NCI-H524 treated with DMSO at 0.1 percent for 48 hours (cell line): Measurements from ENCODE around the gene MCM8.
"Not testable (repeated sequence)": the region's sequence is repeated elsewhere in the genome, so short reads cannot be mapped to it uniquely, and the experiment has no call there.

ENCODE experiments used
- DNase-seq: peaks from one replicate; lab custom pipeline; 2025; lab: John Stamatoyannopoulos, UW

Gene MCM8

DNA sequence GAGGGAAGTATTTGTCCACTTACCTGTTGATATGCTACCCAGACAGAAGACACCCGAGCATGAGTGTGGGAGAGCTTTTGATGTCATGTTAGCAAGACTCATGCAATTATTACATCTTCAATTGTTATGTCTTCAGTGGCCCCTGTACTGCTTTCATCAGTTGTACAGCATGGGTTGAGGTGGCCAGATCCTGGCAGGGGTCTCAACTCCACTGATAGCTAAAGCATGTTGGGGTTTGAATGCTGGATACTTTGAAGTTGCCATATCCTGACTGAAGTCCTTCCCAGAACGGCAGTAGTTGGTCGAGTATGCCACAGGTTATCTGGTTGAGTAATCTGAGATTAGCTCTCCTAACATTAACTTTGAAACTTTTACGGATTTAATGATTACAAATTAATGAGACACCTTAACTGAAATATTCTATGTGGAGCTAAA is 56.7 kb downstream of the MCM8 start:
- DNase-seq = no peak

- no peak for DNase-seq
Measured at GRCh38 chr20:6007529-6008103, 57.2 kb downstream of the MCM8 start.

DNA sequence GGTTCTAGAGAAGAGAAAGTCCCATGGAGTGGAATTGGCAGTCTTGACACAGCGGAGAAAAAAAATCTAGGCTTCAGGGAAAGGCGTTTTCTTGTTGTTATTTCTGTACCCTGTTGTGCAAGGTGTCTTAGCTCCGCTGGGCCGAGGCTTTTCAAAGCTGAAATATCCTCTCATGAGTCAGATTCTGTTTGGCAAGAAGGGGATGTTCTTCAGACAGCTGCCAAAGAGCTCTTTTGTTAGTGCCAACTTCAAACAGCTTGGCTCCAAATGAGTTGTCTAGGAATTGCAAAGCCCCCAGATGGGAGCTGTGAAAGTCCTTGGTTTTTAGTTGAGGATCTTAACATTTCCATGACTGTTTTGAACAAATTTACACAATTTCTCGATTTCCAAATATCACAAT is 57.8 kb downstream of the MCM8 start:
- DNase-seq = no peak

- no peak for DNase-seq
Measured at GRCh38 chr20:6012179-6012578, 61.7 kb downstream of the MCM8 start.

DNA sequence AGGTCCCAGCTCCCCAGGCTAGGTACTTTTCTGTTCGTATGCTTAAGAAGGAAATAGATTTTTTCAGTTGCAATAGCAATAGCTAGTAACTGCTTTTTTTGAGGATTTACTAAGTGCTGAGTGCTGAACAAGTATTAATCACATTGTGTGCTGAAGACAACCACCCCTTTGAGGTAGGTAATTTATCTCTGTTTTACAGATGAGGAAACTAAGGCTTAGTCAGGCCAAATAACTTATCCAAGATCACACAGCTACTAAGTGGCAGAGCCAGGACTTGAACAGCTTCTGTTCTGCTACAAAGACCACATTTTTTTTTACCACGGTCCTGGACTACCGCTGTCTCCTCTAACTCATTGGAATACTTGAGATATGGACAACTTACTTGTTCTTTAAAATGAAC is 63.6 kb downstream of the MCM8 start:
- no peak for DNase-seq

GRCh38 chr20:6014957-6015356 is 64.5 kb downstream of the MCM8 start:
- DNase-seq = no peak

DNA sequence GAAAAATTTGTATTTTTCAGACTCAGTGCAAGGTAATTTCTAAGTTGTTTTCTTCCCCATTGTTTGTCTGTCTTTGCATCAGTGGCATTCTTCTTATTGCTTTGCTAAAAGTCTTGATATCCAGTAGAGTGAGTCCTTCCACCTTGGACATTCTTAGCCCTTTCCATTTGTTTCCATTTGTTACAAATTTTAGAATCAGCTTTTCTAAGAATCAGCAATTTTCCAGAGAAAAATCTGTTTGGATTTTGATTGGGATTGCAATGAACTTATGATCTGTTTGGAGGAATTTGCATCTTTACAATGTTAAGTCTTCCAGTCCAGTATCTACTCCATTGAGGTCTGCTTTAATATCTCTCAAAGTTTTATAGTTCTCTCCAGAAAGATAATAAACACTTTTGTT is 67.0 kb downstream of the MCM8 start:
- no peak for DNase-seq

- DNase-seq = no peak
Measured at GRCh38 chr20:6017880-6018279, 67.4 kb downstream of the MCM8 start.

DNA sequence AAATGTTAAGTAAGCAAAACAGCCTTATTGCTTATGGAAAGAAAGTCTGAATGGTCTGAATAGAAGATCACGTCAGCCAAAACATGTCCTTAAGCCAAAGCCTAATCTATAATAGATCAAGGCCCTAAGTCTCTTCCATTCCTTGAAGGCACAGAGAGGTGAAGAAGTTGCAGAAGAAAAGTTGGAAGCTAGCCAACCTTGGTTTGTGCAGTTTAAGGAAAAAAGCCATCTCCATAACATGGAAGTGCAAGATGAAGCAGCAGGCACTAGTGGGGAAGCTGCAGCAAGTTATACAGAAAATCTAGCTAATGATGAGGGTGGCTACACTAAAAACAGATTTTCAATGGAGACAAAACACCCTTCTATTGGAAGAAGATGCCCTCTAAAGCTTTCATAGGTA is 74.3 kb downstream of the MCM8 start:
- no peak for DNase-seq

GRCh38 chr20:6026051-6026450 is 75.6 kb downstream of the MCM8 start:
- no peak for DNase-seq

- no peak for DNase-seq
Measured at GRCh38 chr20:6028818-6029217, 78.4 kb downstream of the MCM8 start.

- DNase-seq = no peak
Measured at GRCh38 chr20:6029538-6029937, 79.1 kb downstream of the MCM8 start.

GRCh38 chr20:6030453-6031080 is 80.1 kb downstream of the MCM8 start:
- DNase-seq = no peak

GRCh38 chr20:6032907-6033306 is 82.5 kb downstream of the MCM8 start:
- not testable (repeated sequence) for DNase-seq

DNA sequence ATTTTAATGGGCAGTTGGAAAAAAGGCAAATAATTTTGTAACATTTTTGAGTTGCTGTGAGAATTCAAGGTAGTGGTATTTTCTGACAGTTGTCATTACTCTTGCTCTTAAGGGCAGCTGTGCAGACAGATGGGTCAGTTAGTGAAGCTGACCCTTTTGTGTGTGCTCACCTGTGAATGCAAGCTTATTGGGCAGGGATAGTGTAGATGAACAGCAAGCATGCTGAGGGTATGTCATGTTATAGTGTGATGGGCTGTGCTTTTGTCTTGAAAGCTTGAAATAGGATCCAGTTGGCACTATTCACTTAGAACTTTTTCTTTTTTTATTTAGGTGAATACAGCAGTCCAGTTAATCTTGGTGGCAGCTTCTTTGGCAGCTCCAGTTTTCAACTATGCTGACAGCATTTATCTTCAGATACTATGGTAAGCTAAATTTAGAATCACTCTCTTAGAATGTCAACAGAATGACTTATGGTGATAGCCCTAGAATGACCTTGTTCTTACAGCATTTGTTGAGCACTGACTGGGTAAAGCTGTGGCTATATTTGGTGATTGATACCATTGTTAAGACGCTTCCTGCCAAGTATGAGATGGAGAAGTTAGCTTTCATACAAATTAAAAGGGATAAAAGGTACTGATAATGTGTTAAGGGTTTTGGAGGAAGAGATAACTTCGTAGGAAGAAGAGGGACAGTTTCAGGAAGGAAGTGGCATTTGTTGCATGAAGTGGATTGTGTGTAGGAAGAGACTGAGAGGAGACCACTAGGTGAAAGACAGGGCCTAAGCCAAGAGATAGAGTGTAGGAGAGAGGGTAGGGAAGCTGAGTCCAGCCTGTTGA is 83.9 kb downstream of the MCM8 start:
- no peak for DNase-seq

DNA sequence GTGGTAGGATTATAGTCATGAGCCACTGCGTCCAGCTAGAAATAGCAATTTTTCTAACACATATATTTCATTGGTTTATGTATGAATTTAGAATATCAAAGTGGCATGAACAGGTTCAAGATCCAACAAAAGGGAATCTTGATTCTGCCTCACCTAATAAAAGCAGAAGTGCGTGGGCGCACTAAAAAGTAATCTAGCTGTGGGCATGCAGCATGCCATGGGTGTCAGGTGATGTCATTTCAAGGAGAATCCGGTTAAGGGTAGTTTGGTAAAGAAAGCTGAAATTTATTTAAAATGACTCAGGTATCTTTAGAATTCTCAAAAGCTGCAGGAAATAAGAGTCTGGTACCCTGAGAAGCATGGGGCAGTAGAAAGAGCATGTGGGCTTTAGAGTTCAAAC is 85.8 kb downstream of the MCM8 start:
- no peak for DNase-seq

GRCh38 chr20:6037082-6037481 is 86.6 kb downstream of the MCM8 start:
- DNase-seq = no peak

GRCh38 chr20:6038256-6038655 is 87.8 kb downstream of the MCM8 start:
- no peak for DNase-seq

DNA sequence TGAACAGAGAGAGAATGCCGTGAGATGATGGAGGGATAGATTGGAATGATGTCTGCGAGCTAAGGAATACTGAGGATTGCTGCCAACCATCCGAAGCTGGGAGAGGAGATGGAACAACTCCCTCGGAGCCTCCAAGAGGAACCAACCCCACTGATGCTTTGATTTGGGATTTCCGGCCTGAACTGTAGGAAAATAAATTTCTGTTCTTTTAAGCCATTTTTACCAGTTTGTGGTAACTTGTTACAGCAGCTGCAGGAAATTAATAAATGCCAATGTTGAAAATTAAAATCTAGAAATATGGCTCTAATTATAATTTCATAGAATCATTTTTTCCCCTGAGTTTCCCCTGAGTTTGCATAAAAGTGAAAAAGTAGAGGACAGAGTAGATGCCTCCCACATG is 89.3 kb downstream of the MCM8 start:
- no peak for DNase-seq

- no peak for DNase-seq
Measured at GRCh38 chr20:6040540-6040939, 90.1 kb downstream of the MCM8 start.

DNA sequence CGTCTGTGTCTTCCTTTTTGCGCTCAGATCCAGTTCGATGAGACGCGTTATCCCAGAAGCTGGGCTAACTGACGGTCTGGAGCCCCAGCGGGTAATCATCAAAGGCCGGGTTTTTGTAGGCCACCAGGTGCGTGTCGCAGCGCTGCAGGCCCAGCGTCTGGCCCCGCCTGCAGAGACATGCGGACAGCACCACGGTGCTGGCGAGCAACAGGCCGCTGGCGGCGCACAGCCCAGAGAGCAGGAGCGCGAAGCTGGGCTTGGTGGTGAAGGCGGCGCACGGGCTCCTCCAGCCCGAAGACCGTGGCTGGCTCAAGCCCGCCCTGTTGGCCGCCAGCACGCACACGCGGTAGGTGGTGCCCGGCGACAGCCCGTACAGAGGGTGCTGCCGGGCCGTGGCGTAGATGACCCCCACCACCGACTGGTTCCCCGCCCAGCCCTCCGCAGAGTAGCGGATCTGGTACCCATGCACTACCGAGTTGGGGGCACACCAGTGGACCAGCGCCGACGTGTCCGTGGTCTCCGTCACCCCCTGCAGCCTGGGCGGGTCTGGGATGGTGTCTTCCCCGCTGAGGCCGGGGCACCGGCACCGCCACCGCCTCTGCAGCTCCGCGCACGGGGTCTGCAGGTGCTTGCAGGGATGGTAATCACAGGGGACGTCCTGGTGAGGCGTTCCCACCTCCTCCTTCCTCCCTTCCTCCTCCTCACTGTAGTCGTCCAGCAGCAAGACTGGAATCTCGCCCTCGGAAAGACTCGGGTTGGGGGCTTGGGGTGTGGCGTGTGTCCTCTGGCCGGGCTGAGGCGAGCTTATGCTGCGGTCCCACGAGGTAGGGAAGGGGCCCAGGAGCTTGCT is 90.7 kb downstream of the MCM8 start:
- DNase-seq = no peak

DNA sequence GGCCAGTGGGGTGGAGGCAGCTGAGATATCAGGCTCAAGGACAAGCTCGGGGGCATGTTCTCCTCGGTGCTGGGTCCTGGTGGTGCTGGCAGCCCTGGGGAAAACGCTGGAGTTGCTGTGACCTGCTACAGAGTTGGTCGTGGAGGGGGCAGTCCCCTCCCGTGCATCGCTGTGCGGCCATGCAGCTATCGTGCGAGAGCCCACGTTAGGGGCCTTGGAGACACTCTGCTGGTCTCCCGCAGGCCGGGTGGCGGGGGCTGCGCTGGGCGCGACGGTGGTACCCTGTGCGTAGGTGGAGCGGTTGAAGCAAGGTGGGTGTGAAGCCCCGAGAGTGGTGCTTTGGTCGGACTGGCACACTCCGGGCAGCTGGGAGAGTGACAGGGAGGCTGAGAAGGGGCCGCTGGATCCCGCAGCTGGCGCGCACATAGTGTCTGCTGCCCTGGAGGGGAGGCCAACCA is 91.4 kb downstream of the MCM8 start:
- no peak for DNase-seq
